AML-193 (cell line): Measurements from ENCODE around the gene CDH4.

Source experiments
- DNase-seq, 2 experiments: peaks; one replicate each; lab custom pipeline; 2025; lab: John Stamatoyannopoulos, UW

The CDH4 gene

GRCh38 chr20:61822396-61822795, 570.3 kb downstream of the CDH4 start:
- DNase-seq, result no peak

GRCh38 chr20:61823242-61823641, 571.2 kb downstream of the CDH4 start:
- DNase-seq, result no peak

GRCh38 chr20:61828891-61829290, 576.8 kb downstream of the CDH4 start:
- no peak for DNase-seq

GRCh38 chr20:61829526-61829925, 577.5 kb downstream of the CDH4 start:
- DNase-seq, result no peak

- no peak for DNase-seq
These were observed 578.3 kb downstream of the CDH4 start for GRCh38 chr20:61830241-61830930.

GRCh38 chr20:61830991-61831390, 578.9 kb downstream of the CDH4 start:
- no peak for DNase-seq

GRCh38 chr20:61832181-61832580, 580.1 kb downstream of the CDH4 start:
- no peak for DNase-seq

- no peak for DNase-seq
These were observed 581.9 kb downstream of the CDH4 start for GRCh38 chr20:61833807-61834610.

- no peak for DNase-seq
These were observed 583.2 kb downstream of the CDH4 start for GRCh38 chr20:61835301-61835700.

- DNase-seq, result no peak
These were observed 583.8 kb downstream of the CDH4 start for GRCh38 chr20:61835791-61836350.

- DNase-seq, result no peak
These were observed 585.1 kb downstream of the CDH4 start for GRCh38 chr20:61837200-61837599.

GRCh38 chr20:61839223-61839911, 587.3 kb downstream of the CDH4 start:
- DNase-seq, result no peak

- DNase-seq, result no peak
These were observed 588.1 kb downstream of the CDH4 start for GRCh38 chr20:61839912-61840778.

- no peak for DNase-seq
These were observed 588.9 kb downstream of the CDH4 start for GRCh38 chr20:61840779-61841455.

- no peak for DNase-seq
These were observed 589.5 kb downstream of the CDH4 start for GRCh38 chr20:61841551-61841950.

GRCh38 chr20:61841966-61842365, 589.9 kb downstream of the CDH4 start:
- no peak for DNase-seq

- DNase-seq, result no peak
These were observed 592.6 kb downstream of the CDH4 start for GRCh38 chr20:61844621-61845020.

GRCh38 chr20:61845233-61845671, 593.2 kb downstream of the CDH4 start:
- no peak for DNase-seq

- no peak for DNase-seq
These were observed 594.0 kb downstream of the CDH4 start for GRCh38 chr20:61846074-61846473.

GRCh38 chr20:61846741-61847419, 594.8 kb downstream of the CDH4 start:
- no peak for DNase-seq

GRCh38 chr20:61847420-61847748, 595.3 kb downstream of the CDH4 start:
- DNase-seq, result no peak
